GM19452 (cell line): Measurements from ENCODE around the gene KLHL42.
"Not testable (repeated sequence)": the region's sequence is repeated elsewhere in the genome, so short reads cannot be mapped to it uniquely, and the experiment has no call there.

ENCODE experiments used
- ATAC-seq: cut with Tn5 transposase; IDR thresholded peaks from one replicate; pipeline ENCODE4 v1.9.1; 2021; ENCODE audit not compliant: unreplicated experiment

Gene KLHL42

GRCh38 chr12:27779920-27780611 is at the start of gene KLHL42, which contains the start of gene MANSC4:
Gene KLHL42 (plus strand): TSS chr12:27780233. CDS start chr12:27780331, 98 bp downstream.
Gene MANSC4 (minus strand): TSS chr12:27780236. CDS start chr12:27771276, 8,960 bp downstream.
- peak; percentile 75 for ATAC-seq

DNA sequence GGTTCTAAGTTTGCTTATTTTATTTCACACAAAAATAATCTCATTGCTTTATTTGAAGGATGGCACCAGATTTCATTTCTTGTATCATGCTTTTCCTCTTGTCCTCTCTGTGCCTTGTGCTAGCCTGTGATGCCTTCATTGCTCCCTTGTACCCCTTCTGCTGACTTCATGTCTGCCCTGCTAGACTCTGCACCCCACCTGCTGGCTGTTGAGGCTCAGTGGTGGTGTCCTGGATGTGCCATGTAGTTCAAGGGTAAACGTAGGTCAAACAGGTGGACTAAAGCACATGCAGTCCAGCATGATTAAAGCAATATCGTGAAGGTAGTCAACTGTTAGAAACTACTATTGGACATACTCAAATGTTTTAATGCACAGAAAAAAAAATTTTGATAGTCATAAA is 47.8 kb upstream of the KLHL42 start:
- ATAC-seq: peak; percentile 60

GRCh38 chr12:27733052-27733656 is 46.9 kb upstream of the KLHL42 start:
- ATAC-seq: no peak

DNA sequence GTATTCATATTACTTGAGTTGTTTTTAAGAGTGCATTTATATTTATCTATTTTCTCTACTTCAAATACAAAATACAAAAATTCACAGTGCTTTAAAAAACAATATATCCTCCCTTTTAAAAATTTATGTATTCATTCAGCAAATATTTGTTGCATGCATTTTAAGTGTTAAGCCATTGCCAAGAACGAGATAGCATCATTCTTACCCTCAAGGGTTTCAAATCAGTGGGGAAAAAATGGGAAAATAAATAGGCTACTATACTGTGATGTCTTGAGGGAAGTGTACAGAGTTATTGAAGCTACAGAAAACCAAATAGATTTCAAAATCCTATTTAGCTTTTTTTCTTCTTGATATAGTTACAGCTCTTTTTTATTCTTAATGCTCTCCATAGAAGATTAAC is 46.2 kb upstream of the KLHL42 start:
- ATAC-seq: no peak

DNA sequence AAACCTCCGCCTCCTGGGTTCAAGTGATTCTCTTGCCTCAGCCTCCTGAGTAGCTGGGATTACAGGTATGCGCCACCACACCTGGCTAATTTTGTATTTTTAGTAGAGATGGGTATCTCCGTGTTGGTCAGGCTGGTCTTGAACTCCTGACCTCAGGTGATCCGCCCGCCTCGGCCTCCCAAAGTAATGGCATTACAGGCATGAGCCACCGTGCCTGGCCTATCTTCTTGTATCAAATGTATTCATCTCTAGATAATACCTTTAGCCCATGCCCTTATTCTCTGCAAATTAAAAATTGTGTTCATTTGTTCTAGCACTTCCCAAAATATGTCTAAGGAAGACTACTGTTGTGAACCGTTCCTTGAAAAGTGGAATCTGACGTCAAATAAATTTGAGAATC is 45.7 kb upstream of the KLHL42 start:
- ATAC-seq: not testable (repeated sequence)

GRCh38 chr12:27743601-27744000 is 36.4 kb upstream of the KLHL42 start:
- ATAC-seq: no peak

DNA sequence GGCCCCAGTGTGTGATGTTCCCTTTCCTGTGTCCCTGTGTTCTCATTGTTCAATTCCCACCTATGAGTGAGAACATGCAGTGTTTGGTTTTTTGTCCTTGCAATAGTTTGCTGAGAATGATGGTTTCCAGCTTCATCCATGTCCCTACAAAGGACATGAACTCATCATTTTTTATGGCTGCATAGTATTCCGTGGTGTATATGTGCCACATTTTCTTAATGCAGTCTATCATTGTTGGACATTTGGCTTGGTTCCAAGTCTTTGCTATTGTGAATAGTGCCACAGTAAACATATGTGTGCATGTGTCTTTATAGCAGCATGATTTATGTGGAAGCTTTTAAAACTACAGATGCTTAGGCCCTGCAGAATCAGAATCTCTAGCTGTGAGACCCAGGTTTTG is 34.3 kb upstream of the KLHL42 start:
- ATAC-seq: not testable (repeated sequence)

GRCh38 chr12:27747111-27747820 is 32.8 kb upstream of the KLHL42 start:
- no peak for ATAC-seq

- ATAC-seq: no peak
Measured at GRCh38 chr12:27751386-27752047, 28.5 kb upstream of the KLHL42 start.

GRCh38 chr12:27754795-27755194 is 25.2 kb upstream of the KLHL42 start:
- no peak for ATAC-seq

DNA sequence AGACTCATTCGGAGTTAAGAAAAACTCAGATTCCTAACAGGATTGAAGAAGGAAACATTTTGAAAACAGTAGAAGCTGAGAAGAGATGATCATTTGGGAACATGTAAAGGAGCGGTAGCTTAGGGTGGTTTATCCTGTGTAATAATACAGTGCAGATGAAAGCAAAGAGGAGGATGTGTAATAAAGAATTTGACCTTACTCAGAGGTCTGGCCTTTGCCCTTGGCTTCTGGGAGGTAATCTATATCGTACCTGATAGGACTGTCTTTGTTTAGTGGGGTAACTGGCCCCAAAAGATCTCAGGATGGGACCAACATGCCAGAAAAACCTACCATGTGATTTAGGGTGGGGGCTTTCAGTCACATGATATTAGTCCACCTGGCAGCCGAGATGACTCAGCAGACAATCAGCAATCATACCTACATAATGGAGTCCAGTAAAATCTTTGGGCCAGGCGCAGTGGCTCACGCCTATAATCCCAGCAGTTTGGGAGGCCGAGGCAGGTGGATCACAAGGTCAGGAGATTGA is 23.3 kb upstream of the KLHL42 start:
- no peak for ATAC-seq

- ATAC-seq: no peak
Measured at GRCh38 chr12:27762757-27763156, 17.3 kb upstream of the KLHL42 start.

GRCh38 chr12:27766587-27766986 is 13.4 kb upstream of the KLHL42 start:
- no peak for ATAC-seq

- no peak for ATAC-seq
Measured at GRCh38 chr12:27769142-27769673, 10.8 kb upstream of the KLHL42 start.

DNA sequence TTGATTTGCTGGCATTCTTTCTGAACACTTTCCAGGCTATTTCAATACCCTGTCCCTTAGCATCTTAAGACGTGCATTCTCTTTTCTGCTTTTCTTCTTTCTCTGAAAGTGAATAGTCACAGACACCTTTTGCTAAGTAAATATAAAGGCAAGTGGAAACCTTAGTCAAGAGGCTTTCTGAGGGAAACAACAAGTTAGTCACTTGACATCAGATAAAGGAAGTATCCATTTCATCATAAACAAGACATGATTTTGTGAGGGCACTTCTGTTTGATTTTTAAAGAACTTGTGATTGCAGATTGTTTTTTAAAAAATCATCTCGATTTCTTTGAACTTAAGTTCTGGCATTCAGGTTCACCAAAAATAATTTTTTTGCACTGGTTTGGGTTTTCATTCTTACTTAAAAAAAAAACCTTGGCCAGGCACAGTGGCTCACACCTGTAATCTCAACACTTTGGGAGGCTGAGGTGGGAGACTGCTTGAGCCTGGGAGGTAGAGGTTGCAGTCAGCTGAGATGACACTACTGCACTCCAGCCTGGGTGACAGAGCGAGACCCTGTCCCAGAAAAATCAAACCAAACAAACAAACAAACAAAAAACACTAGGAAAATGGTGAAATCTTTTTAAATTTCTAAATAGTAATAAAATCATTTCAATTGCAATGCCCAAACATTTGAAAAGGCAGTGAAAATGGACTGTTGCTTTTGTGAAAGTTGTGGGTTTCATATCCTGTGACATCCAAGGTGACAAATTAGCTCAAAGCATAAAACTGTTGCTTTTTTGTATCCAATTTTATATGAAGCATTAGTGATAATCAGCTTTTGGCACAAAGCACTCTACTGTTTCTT is 8.3 kb upstream of the KLHL42 start:
- no peak for ATAC-seq

- ATAC-seq: no peak
Measured at GRCh38 chr12:27772328-27773049, 7.5 kb upstream of the KLHL42 start.

GRCh38 chr12:27777141-27777540 is 2.9 kb upstream of the KLHL42 start:
- ATAC-seq: no peak

DNA sequence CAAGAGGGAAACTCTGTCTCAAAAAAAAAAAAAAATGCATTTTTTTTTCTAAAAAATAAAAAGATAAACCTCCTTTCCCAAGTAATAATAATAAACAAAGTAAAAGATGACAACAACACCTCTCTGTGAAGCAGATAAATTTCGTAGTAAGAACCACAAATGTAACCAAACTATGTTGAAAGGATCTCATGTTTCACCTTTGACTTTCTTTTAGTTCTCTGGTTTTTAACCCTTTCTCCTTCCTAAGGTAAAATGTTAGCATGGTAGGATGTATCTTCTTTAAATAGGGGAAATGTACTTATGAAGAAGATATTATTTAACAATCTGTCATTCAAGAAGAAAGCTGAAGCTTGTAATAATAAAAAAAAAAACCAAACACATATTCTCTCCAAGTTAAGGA is 1.8 kb upstream of the KLHL42 start:
- no peak for ATAC-seq

DNA sequence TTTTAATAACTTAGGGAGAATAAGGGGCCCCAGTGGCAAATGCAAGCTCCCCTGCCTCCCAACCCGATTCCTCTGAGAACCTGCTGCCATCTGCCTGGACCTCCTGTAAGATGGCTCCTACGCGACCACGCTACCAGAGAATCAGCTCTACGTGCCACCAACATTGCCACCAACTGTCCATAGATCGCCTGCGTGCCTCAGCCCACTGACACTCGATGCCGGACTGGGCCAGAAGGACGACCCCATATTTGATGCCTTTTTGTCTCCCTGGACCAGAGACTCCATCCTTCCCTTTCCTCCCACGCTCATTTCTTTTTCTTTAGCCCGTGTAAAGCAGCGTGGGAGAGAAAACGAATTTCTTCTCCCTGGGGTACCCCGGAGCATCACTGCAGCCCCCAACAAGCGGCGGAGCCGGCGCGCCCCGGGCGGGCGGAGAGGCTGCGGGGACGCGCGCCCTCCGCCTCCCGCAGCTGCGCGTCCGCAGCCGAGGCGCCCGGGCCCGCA is 565 bp upstream of the KLHL42 start:
- ATAC-seq: peak; percentile 9
